D341Med (cell line): ENCODE results near the gene KRT5.

ENCODE experiments used
- DNase-seq: peaks from one replicate; pipeline ENCODE4 v3.0.0; 2012; ENCODE audit warnings: low spot score

Gene KRT5

DNA sequence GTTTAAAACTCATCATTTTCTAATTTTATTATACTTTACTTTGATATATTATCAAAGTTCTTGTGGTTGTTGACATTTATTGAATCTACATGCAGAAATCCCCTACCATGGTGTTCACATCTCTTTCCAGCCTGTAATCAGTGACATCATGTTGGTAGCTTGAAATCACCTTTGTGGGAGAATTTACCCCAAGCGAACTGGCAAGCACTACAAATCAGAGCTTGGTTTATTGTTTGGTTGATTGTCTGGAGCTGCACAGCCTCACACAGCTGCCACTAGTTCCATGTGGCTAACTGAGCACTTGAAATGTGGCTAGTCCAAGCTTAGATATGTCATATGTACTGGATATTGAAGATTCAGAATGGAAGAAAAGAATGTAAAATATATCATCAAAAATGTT is 15.4 kb upstream of the KRT5 start:
- DNase-seq = no peak

DNA sequence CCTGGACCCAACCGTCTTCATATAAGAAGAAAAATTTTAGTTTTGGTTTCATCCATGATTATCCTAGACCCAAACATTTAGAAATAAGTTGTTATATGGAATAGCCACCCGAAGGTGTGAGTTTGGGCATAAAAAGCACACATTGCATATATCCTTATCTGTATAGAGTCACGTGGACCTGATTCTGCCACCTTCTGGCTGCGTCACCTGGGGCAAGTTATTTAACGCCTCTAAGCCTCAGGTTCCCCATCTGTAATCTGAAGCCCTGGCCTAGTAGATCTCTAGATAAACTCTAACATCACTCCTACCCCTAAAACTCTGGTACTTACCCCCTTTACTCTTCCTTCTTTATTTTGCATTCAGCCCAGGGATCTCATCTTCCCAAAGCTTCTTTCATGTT is 14.3 kb upstream of the KRT5 start:
- no peak for DNase-seq

- DNase-seq = no peak
These were observed 13.7 kb upstream of the KRT5 start for GRCh38 chr12:52533686-52534470.

GRCh38 chr12:52532636-52533035 is 12.4 kb upstream of the KRT5 start:
- DNase-seq = no peak

- DNase-seq = no peak
These were observed 11.5 kb upstream of the KRT5 start for GRCh38 chr12:52531566-52532300.

DNA sequence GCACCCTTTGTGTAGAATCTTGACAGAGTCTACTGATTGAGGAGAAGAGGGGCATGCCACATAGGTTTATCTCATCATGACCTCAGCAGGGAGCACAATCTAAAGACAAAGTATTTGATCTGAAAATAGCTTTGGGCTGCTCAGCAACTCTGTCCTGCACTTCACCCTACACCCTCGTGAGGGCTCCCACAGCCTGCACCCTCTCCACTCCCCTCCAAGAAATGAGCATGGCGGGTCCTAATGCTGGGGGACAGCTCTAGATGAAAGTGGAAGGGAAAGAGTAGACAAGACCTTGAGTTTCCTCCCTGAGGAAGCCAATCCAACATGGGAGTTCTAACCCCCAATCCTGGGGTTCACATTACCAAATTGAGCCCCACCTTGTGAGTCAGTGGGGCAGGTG is 10.7 kb upstream of the KRT5 start:
- DNase-seq = no peak

DNA sequence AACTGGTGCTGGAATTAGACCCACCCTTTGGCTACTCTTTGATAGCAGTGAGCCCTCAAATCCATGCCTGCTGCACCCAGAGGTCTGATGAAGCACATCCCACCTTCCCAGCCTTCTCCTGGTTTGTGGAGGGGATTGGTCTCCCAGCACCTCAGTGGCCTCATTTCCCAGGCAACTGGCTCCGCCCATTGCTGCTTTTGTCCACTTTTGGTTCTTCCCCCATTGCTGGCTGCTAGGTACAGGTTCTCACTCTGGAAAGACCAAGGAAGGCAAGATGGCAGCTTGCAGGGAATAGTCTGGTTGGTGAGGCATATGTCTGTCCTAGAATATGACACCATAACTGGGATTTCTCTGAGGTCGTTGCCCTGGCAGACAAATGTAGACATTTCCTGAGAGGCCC is 10.2 kb upstream of the KRT5 start:
- no peak for DNase-seq

DNA sequence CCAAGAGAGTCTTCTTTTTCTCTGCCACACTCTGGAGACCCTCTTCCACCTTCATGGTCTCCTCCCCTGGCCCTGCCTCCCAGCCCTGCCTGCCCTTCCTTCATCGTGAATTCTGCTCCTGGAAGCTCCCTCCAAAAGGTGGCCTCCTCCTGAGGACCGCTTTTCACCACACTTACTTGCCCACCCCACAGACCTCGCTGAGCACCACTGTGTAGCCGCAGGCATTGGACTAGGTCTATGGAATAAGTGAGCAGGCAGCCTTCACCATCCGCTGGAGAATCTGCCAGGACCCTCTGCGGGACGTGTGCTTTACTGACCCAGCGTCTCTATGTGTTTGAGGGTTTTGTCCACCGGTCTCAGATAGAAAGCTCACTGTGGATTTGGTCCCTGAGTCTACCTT is 9.7 kb upstream of the KRT5 start:
- no peak for DNase-seq

- no peak for DNase-seq
These were observed 9.2 kb upstream of the KRT5 start for GRCh38 chr12:52529417-52529816.

GRCh38 chr12:52528641-52529143 is 8.5 kb upstream of the KRT5 start:
- no peak for DNase-seq

GRCh38 chr12:52527121-52527800 is 7.1 kb upstream of the KRT5 start:
- DNase-seq = no peak

DNA sequence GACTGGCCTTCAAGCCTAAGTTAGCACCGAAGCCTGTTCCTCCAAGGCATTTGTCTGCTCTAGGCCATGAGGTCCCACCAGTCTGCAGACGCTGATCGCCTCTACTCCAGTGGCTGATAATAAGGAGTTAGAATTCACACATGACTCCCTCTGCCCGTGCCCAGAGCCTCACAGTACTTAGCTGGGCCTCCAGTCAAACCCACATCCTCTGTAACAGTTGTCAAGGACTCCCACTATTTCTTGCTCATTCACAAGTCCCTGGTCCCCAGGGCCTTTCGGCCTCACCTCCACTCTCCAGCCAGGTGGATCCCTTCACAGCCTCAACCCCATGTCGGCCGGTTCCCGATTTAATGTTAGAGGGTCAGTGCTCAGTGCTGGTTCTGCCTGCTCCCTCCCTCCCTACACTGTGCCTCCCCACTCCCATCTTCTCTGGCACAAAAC is 6.3 kb upstream of the KRT5 start:
- no peak for DNase-seq

- DNase-seq = no peak
These were observed 5.7 kb upstream of the KRT5 start for GRCh38 chr12:52525661-52526499.

- no peak for DNase-seq
These were observed 4.9 kb upstream of the KRT5 start for GRCh38 chr12:52524898-52525591.

- peak; percentile 11 for DNase-seq
These were observed 4.2 kb upstream of the KRT5 start for GRCh38 chr12:52524241-52524897.

DNA sequence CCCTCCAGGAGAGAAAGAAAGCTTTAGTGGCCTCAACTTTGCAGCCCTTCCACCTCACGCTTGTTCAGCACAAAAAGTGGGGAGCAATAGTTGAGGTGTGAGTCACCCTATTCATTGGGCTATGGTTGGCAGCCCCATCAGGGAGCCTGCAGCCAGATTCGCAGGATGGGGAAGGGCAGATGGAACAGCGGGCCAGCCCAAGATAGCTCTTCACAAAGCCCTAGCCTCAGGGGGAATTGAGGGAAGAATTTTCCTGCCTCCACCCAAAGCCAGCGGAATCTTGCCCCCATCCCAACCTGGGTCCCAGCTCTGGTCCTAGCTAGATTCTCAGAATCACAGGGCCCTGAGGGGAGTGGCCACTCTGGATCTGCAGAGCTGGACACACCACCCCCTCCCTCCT is 3.6 kb upstream of the KRT5 start:
- peak; percentile 5 for DNase-seq

DNA sequence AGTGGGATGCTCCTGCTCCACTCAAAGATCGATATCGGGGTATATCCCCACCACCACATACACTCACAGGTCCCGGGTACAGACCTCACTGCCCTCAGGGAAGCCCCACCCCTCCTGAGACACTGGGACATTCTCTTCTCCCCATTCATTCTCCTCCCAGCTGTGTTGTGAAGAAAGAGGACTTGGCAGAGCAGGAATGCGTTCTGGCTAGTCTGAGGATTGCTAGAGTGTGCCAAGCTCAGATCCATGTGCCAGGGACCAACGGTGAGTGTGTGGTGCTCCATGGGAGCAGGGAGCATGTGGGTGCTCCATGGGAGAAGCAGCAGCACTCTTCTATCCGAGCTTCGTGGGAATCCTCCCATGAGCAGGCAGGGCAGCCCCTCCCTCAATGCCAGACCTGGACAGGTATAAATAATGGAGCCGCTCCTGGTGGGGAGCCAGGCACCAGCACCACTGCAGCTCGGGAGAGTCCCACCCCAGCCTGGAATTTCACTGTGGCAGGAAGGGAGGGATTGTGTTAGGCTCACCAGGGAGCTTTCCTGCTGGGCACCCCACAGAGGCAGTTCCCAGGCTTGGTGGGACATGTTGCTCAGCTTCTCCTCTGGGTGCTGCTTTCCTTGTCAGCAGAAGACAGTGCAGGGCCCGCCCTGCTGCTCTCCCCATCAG is 2.3 kb upstream of the KRT5 start:
- DNase-seq = peak; percentile 25

GRCh38 chr12:52521568-52522266 is 1.5 kb upstream of the KRT5 start:
- peak; percentile 18 for DNase-seq

DNA sequence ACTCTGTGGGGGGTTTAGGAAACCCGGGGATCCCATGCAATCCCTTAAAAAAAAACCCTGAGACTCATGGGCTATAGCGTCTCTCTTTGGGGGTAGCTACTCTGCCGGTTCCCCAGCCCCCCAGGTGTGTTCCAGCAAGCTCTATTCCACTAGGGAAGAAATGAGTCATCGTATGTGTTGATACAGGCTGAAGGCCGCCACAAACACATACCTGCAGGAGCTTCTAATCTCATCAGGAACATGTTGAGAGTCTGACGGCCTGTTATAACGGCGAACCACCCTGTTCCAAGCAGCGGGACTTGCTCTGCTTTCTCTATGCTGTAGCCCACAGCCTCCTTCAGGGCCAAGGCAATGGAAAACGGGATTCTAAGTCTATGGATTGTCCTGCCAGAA is 977 bp upstream of the KRT5 start:
- peak; percentile 8 for DNase-seq

DNA sequence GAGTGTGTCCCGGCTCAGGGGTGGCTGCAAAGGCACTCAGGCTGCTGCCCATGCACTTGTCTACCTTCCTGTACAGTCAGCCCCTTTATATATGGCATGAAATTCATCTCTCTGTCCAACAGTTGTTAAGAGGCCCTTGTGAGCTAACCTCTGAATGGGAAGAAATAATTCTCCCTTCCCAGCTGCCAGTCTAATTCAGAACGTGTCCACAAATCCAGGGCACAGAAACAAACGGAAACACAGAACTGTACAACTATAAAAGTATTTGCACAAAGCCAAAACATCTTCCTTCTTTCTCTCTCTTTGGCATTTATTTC is 849 bp downstream of the KRT5 start:
- peak; percentile 21 for DNase-seq
